ENCODE results near the gene CAMK2N1.
A peak's percentile ranks its signal among the peaks of the same experiment; 100 is the strongest.

DNA sequence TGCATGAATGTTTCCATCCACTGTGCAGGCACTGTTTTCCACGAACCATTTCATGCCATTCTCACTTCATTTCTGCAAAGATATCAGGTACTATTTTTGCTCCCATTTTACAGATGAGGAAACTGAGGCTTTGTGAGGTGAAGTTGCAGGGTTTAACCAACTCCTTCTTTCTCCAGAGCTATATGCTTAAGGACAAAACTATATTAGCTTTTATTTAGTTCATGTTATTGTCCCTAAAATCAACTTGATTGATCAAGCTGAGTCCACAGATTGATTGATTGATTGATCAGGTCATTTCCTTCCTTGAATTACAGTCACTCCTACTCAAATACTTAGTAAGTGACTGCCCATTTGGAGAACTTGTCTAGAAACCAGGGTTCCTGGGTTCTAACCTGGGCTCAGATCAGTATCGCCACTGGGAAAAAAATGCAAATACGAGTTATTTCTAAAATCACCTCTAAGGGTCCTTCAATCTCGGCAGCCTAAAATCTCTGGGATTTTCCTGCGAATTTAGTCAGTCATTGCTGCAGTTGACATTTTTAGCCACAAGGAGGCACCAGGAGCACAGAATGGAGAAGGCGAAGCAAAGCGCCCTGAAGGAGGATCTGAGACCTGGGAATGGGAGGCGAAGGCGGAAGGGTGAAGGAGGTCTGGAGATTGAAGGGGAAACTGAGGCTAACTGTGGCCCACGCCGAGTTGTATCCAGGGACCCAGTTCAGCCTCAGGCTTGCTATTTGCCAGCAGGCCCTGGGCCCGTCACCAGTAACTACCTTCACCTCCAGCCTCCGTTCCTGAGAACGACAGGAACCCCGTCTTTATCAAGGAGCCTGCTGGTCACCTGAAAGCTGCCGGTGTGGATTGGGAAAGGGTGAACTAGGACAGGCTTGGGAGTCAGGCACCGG, 36.2 kb upstream of the CAMK2N1 start:
- TF ChIP-seq, protein P1, sequence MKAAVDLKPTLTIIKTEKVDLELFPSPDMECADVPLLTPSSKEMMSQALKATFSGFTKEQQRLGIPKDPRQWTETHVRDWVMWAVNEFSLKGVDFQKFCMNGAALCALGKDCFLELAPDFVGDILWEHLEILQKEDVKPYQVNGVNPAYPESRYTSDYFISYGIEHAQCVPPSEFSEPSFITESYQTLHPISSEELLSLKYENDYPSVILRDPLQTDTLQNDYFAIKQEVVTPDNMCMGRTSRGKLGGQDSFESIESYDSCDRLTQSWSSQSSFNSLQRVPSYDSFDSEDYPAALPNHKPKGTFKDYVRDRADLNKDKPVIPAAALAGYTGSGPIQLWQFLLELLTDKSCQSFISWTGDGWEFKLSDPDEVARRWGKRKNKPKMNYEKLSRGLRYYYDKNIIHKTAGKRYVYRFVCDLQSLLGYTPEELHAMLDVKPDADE (IDR thresholded peaks at IDR 0.05): no peak
- TF ChIP-seq, protein P2, sequence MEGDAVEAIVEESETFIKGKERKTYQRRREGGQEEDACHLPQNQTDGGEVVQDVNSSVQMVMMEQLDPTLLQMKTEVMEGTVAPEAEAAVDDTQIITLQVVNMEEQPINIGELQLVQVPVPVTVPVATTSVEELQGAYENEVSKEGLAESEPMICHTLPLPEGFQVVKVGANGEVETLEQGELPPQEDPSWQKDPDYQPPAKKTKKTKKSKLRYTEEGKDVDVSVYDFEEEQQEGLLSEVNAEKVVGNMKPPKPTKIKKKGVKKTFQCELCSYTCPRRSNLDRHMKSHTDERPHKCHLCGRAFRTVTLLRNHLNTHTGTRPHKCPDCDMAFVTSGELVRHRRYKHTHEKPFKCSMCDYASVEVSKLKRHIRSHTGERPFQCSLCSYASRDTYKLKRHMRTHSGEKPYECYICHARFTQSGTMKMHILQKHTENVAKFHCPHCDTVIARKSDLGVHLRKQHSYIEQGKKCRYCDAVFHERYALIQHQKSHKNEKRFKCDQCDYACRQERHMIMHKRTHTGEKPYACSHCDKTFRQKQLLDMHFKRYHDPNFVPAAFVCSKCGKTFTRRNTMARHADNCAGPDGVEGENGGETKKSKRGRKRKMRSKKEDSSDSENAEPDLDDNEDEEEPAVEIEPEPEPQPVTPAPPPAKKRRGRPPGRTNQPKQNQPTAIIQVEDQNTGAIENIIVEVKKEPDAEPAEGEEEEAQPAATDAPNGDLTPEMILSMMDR (conservative IDR thresholded peaks at IDR 0.05; ENCODE audit: low read depth in 2 of 2): peak; percentile 95 to 99
- TF ChIP-seq POLR2AphosphoS5 (IDR thresholded peaks at IDR 0.05; ENCODE audit: low read depth) (no peak), EZH2 (IDR thresholded peaks at IDR 0.05; ENCODE audit: low read depth, unreplicated experiment) (no peak)

All from GM23338 (cell line).